RCC 7860 (cell line): ENCODE results near the gene OSCP1.

Experiments used
- DNase-seq: peaks from one replicate; pipeline ENCODE4 v3.0.0-alpha.2; 2015; ENCODE audit warnings: low spot score
- FAIRE-seq: peaks from 2 replicates; lab custom pipeline; 2012; peaks lifted over from hg19 to GRCh38; lab: Jason Lieb, UNC

Gene OSCP1

GRCh38 chr1:36385410-36386264, 64.6 kb downstream of the OSCP1 start, which contains the start of gene STK40:
STK40 (minus strand) TSS chr1:36385924; CDS start chr1:36361332, 24,592 bp downstream.
- DNase-seq (peak; percentile 98), FAIRE-seq (no peak)

- FAIRE-seq (no peak), DNase-seq (peak; percentile 7)
Observed at GRCh38 chr1:36384542-36385409, 65.5 kb downstream of the OSCP1 start.

- DNase-seq (no peak), FAIRE-seq (no peak)
Observed at GRCh38 chr1:36383240-36383639, 67.0 kb downstream of the OSCP1 start.

- no peak for DNase-seq
- FAIRE-seq: no peak
Observed at GRCh38 chr1:36382669-36383068, 67.6 kb downstream of the OSCP1 start.

GRCh38 chr1:36382231-36382630, 68.0 kb downstream of the OSCP1 start:
- DNase-seq (no peak), FAIRE-seq (no peak)

GRCh38 chr1:36381405-36381804, 68.8 kb downstream of the OSCP1 start:
- DNase-seq: no peak
- no peak for FAIRE-seq

- no peak for FAIRE-seq
- no peak for DNase-seq
Observed at GRCh38 chr1:36380782-36381181, 69.5 kb downstream of the OSCP1 start.

- no peak for FAIRE-seq
Observed at GRCh38 chr1:36380143-36380619, 70.1 kb downstream of the OSCP1 start.

GRCh38 chr1:36377791-36378492, 72.3 kb downstream of the OSCP1 start:
- FAIRE-seq (no peak), DNase-seq (no peak)

More at GRCh38 chr1:36380143-36380619, 70.1 kb downstream of the OSCP1 start:
- DNase-seq: no peak

- DNase-seq: peak; percentile 24
- FAIRE-seq: no peak
Observed at GRCh38 chr1:36372617-36373016, 77.6 kb downstream of the OSCP1 start.

- FAIRE-seq (no peak), DNase-seq (peak; percentile 41)
Observed at GRCh38 chr1:36369061-36369861, 81.0 kb downstream of the OSCP1 start.
